HG03354 (cell line): ENCODE measurements around the gene RALA.
A peak's percentile ranks its signal among the peaks of the same experiment; 100 is the strongest.

Experiments
- ATAC-seq: cut with Tn5 transposase; IDR thresholded peaks from one replicate; pipeline ENCODE4 v1.9.1; 2021; ENCODE audit warnings: mild to moderate bottlenecking; ENCODE audit not compliant: unreplicated experiment, poor library complexity, severe bottlenecking

Gene RALA

DNA sequence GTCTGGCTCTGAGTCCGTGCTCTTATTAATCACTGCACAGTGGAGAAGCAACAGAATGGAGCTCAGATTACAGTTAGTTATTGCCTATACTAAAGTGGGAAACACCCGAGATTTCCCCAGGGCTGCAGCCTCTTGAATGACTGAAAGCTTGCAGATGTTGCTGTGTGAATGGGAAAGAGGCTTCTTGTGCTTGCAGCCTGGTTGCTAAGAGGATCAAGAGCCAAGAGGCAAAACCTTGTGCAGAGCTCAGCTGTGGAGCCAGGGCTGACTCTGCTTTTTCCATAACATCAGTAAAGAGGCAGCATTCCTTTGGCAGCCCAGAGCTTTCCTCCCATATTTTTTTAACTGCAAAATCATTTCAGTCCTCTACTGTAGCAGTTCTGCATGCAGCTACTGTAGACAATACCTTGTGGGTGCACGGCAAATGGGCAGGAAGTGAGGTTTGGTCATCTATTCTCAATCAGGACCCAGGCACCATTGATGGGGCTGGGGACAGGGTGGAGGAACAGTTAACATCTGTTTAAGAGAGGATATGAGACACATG, 86.5 kb downstream of the RALA start:
- peak; percentile 60 for ATAC-seq

DNA sequence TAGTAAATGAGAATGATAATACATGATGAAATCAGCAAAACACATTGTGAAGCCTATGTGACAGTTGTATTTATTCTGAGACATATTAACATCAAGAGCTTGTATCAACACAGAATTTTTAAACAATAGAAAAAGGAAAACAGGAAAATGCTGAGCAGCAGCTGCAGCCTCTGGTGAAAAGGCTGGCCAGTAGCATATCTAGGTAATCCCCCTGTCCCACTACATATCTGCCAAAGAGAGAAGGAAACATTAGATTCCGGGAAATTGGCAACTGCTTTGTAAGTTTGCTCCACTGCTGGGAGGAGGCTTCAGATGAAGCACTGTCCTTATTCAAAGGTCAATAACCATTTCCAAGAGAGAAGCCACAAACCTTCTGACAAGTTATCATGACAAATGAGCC, 89.4 kb downstream of the RALA start:
- ATAC-seq: no peak

DNA sequence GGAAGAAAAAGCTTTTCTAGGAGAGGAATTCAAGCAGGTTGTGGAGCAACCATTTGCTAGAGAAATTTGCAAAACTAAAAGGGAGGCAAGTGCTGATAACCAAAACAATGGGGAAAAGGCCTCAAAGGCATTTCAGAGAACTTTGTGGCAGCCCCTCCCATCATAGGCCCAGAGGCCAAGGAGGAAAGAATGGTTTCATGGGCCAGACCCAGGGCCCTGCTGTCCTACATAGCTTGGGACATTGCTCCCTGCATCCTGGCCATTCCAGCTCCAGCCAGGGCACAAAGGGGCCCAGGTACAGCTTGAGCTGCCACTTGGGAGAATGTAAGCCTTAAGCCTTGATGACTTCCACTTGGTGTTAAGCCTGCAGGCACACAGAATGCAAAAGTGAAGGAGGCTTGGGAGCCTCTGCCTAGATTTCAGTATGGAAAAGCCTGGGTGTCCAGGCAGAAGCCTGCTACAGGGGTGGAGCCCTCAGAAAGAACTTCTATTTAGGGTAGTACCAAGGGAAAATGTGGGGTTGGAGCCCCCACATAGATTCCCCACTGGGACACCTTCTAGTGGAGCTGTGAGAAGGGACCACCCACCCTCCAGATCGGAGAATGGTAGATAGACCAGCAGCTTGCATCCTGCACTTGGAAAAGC, 91.2 kb downstream of the RALA start:
- ATAC-seq: no peak

DNA sequence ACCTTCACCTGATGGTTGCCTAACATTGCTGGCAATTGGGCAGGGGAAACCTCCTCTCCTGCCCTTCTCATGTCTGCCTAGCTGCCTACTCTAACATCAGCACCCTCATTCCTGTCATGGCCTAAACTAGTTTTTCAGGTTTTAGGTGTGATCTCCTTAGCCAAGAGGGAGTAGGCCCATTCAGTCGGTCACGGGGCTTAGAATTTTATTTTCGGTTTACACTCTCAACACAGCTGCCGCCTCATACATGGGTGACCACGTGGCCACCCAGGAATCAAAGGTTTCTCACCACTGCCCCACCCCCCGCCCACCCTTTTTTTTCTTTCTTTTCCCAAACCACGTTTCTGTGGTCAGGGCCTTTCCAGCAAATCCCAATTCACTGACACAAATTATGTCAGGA, 97.2 kb downstream of the RALA start:
- no peak for ATAC-seq

DNA sequence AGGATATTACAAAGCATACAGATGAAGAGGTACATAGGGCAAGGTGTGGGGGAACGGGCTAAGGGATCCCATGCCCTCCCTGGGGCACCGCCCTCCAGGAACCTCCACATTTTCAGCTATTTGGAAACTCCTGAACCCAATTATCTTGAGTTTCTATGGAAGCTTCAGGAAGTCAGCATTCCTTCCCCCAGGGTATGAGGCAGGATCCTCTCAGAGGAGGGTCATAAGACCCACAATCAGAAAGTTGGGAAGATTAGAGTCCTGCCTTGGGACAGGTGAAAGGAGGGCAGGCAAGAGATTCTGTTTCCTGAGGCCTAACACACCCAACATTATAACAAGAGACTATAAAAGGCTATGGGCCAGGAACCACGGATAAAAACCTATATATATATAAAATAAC, 98.0 kb downstream of the RALA start:
- no peak for ATAC-seq

DNA sequence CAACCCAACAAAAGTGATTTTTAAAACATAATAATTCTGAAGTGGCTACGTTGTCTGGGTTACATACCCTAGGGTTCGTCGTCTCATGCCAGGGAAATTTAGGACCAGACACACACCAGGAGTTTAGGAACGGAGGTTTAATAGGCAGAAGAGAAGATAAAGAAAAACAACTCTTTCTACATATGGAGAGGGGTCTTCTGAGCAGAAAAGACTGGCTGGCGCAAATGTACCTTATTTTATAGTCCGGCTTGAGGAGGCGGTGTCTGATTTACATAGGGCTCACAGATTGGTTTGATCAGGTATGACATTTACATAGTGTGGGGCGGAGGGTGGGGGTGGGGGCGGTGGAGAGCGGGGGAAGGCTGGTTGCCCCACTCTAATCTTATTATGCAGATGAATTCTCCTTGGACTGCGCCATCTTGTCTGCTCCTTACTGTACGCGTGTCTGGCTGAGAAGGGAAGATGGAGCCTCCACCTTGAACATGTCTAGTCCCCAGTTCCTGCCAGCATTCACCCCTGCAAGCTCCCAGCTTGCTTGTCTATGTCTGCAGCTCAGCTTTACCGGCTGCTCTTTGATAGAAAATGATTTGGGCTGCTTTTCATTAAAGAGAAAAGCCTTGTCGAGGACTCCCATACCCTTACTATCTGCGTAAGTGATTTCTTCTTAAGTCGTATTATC, 98.7 kb downstream of the RALA start:
- ATAC-seq: no peak

DNA sequence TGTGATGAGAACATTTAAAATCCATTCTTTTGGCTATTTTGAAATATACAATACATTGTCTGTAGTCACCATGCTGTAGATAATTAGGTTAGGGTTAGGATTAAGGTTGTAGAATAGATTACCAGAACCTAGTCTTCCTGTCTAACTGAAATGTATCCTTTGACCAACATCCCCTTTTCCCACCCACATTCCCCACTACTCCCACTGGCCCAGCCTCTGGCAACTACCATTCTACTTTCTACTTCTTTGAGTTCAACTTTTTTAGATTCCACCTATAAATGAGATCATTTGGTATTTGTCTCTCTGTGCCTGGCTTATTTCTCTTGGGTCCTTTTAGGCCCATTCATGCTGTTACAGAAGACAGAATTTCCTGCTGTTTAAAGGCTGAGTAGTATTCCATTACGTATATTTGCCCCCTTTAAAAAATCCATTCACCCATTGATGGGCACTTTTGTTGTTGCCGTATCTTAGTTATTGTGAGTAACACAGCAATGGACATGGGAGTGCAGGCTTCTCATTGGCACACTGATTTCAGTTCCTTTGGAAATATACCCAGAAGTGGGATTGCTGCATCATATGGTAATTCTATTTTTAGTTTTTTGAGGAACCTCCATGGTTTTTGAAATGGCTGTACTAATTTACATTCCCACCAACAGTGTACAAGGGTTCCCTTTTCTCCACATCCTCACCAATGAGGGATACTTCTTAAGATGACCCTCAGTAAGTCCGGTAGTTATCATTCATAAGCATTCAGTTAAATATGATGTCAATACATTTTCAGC, 104.0 kb downstream of the RALA start:
- ATAC-seq: no peak

DNA sequence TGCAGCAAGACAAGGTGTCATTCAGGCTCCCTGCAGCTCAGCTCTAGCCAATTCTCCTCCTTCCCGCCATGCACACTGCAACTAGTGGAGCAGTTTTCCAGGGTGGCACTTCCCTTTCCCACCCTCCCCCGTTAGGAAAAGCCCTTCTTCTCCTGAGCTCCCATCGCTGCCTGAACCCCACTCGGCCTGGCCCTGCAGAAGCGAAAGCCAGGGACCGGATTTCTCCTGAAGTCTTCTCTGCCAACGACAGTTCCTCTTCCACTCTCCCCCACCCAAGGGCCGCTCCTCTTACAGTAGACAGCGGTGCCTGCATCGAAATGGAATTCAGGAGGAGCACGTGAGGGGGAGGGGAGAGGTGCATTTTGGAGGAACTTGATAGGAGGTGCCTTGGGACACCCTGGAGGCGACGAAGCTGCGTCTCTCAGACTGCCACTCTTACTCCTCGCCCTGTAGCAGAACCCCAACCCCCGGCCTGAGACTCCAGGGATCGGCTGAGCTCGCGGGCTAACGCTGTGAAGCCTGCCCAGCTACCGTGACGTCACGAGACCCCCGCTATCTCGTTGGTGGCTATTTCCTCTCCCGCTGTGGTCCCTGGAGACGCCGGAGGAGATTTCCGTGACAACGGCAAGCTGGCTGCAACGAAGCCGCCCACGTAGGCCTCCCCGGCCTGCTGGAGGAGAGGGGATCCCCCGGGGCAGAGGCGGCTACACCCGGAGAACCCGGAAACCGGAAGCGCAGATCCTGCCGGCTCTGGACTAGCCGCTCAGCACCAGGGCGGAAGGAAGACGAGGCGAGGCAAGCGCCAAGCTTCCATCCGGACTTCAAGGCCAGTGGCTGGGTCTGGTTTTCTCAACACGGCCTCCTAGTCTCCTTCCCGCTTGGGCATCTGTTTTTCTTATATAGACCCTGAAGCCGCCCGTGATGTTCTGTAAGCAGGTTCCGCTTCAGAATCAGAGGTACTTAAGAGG, 109.7 kb downstream of the RALA start:
- peak; percentile 93 for ATAC-seq

DNA sequence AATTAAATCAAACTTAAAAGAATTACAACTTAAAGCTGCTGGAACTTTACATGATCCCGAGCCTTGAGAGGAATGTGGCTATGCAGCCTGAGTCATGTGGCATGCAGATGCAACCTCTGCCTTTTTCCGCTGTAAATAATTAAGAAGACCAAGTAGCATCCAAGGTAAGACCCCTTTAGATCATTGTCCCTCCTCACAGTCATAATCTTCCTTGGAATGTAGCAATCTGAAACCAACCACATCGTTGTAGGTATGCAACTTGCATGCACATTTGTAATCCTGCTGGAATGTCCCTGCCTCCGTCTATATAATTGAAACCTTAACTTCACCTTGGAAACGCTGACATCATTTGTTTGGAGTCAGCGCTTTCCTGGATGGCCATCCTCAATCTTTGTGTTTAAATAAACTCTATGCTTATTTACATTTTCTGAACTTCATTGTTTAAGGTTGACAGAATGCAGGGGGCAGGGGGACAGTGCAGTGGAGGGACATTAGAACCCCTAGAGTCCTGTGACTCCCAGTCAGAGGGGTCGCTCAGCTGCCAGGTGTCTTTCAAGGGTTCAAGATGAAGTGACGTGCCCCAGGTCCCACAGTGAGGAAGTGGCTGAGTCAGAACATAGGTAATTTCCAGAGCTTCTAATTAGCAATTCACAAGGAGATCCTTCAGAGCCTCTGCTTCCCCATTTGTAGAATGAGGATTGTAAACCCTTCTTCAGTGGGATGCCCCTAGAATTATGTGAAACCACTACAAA, 110.7 kb downstream of the RALA start:
- no peak for ATAC-seq

DNA sequence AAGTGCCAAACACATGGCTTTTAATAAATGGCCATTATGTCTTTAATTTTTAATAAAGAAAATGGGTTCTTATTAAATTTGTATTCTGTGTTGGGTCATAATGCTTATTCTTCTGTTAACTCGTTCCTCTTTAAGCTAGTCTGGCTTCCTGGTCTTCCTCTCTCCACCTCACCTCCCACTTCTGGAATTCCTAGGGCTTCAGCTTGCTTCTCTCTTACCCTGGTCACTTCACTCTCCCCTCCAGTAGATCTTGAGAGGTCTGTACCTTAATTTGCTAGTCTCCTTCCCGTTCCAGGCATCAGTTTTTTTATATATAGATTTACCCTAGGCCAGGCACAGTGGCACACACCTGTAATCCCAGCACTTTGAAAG, 111.2 kb downstream of the RALA start:
- ATAC-seq: no peak

DNA sequence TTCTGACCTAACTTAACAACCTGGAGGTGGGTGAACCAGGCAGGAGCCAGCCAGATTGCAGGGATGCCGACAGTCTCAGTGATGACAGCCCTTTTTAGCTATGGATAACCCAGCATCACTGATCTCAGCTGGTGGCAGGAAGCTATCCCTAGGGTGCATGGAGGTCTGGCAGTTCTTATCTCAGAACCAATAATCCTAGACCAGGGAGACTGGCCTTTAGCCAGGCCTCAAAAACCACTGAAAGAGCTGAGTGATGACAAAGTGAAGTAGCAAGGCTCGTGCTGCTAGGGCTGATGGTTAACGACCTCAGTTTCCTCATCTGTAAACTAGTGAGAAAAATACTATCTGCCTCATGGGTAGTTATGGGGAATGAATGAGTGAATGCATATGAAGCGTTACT, 112.5 kb downstream of the RALA start:
- no peak for ATAC-seq

DNA sequence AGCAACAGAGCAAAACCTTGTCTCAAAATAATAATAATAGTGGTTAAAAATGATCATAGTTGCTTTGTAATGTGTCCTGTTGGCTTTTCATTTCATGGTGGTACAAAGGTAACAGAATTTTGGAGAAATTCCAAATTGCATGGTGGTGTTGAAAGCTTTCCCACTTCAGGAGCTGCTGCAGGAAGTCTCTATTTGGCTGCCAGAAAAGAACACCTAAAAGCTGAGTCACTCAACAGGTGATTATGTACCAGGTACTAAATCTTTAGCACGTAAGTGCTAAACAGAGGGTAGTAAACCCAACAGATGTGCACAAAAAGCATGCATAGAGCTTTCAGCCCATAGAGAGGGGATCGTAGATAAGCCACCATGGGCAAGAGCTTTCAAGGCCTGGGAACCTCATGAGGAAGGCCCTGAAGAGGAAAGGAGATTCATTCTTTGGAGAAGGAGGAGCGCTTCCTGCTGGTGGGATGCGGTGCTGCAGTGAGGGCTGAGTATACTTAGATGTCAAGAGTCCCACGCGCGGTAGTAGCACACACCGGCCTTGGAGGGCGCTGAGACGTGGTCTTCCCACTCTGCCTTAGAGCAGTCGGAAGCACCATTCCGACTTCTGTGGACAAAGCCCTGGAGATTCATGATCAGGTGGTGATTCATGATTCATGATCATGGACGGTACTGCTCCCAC, 118.7 kb downstream of the RALA start:
- ATAC-seq: no peak

DNA sequence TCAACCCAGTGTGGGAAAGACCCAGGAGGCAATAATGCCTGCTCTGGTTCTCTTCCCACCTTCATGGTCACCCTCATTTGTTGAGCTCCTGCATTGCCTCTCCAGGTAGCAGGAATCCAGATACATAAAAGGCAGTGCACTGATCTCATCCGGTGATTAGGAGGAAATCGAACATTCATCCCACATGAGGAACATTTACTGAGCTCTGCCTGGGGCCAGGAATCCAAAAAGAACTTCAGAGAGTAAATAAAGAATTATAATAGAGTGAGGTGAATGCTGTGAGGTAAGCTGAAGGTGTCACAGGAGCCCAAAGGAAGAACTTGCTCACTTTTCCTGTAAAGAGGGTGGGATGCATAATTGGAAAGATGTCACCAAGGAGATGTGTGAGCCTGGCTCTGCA, 121.2 kb downstream of the RALA start:
- no peak for ATAC-seq

DNA sequence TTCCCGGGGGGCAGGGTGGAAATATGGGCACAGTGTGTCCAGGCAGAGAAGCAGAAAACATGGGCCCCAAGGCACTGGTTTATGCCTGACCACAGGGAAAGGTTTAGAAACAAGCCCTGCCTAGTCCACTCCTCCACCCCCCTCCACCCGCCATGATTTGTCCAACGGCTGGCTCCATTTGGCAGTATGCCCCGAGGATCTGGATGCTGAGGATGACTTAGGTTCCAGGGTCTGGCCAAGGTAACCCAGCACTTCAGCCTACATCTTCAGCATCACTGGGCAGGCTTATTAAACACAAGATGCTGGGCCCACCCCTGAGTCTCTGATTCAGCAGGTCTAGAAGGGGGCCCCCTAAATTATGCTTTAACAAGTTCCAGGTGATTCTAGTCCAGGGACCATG, 121.9 kb downstream of the RALA start:
- no peak for ATAC-seq

DNA sequence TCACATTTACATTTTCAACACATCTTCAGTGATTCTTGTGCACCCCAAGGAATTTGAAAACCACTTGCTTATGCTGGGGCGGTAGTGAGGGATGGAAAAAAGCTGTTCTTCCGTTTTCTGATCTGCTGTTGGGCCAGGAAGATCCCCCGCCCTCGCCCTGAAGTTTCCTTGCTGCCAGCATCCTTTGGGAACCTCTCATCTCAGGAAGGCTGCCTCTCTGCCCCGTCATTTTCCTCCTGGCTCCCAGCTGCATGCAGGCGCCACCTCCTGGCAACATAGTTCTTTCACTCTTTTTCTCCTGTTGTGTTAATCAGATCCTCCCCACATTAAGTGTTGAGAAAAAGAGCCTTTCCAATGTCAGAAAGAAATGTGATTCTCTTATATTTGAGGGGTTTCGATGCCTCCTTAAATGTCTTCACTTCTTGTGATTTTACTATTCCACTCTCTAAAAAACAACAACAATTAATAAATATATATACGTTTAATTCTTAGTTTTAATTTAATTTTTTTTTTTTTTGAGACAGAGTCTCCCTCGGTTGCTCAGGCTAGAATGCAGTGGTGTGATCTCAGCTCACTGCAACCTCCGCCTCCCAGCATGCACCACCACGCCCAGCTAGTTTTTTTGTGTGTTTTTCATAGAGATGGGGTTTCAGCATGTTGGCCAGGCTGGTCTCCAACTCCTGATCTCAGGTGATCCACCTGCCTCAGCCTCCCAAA, 122.9 kb downstream of the RALA start:
- peak; percentile 61 for ATAC-seq

DNA sequence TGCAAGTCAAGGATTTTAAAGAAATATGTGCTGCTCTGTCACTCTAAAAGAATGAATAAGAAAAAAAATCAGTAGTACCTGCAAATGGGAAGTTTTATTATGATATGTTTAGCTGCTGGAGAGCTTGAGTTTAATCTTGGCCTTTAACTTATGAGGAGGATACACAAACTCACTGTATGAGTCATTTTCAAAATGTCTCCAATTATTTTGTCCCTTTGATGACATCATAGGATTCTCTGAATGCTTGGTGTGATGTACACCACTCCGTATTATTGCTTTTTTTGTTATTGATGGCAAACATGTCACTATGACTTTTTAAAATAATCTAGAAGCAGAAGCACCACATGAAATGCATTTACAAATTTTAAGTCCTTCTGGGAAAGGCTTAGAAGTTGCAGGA, 125.8 kb downstream of the RALA start:
- ATAC-seq: no peak

DNA sequence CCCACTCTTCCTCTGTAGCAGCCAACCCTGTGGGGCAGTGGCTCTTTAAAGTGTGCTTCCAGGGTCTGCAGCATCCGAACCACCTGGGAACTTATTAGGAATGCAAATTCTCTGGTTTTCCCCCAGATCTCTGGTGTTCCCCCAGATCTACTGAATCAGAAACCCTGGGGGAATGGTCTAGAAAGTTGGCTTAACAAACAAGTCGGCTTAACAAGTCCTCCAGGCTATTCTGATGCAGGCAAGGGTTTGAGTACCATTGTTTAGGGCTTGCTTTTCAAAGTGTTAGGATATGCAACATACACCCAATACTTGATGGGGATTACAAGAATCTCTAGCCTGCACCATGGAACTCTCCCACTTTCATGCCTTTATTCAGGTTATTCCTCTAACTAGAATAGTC, 126.3 kb downstream of the RALA start:
- ATAC-seq: no peak
